RWPE2 (cell line): ENCODE data around the gene HSPA12A.

ENCODE experiments used
- ATAC-seq: fragments of 200-7000 bp; cut with Tn5 transposase; 3 replicates; pipeline ENCODE4 v1.9.1; 2021; ENCODE audit warnings: low read depth
- DNase-seq: peaks from one replicate; pipeline ENCODE4 v3.0.0-alpha.2; 2020; ENCODE audit warnings: low spot score
- H3K27ac ChIP-seq: fragments of 450-650 bp; 2 replicates; pipeline ENCODE4 v1.5.1; 2017; ENCODE audit warnings: mild to moderate bottlenecking; ENCODE audit not compliant: poor library complexity, severe bottlenecking
- H3K27me3 ChIP-seq: fragments of 250-450 bp; sonication (Bioruptor Pico); 2 replicates; pipeline ENCODE4 v1.5.1; 2021; ENCODE audit warnings: mild to moderate bottlenecking, moderate library complexity; ENCODE audit not compliant: insufficient read depth, poor library complexity, severe bottlenecking
- H3K36me3 ChIP-seq: fragments of 250-450 bp; sonication (Bioruptor Pico); 2 replicates; pipeline ENCODE4 v1.5.1; 2020; ENCODE audit warnings: low read depth, mild to moderate bottlenecking, moderate library complexity
- H3K4me1 ChIP-seq: fragments of 250-450 bp; sonication (Bioruptor Pico); 2 replicates; pipeline ENCODE4 v1.5.1; 2021; ENCODE audit warnings: mild to moderate bottlenecking, moderate library complexity; ENCODE audit not compliant: insufficient read depth, poor library complexity, severe bottlenecking
- H3K4me3 ChIP-seq: fragments of 250-450 bp; sonication (Bioruptor Pico); 2 replicates; pipeline ENCODE4 v1.5.1; 2021; ENCODE audit warnings: mild to moderate bottlenecking, moderate library complexity; ENCODE audit not compliant: severe bottlenecking
- H3K9me3 ChIP-seq: fragments of 250-450 bp; sonication (Bioruptor Pico); 2 replicates; pipeline ENCODE4 v1.5.1; 2021; ENCODE audit warnings: mild to moderate bottlenecking, moderate library complexity; ENCODE audit not compliant: severe bottlenecking
- CTCF ChIP-seq: fragments of 450-650 bp; IDR thresholded peaks from one replicate; pipeline ENCODE4 v1.5.1; 2017; ENCODE audit warnings: mild to moderate bottlenecking, moderate library complexity; ENCODE audit not compliant: poor library complexity, severe bottlenecking

The HSPA12A gene

DNA sequence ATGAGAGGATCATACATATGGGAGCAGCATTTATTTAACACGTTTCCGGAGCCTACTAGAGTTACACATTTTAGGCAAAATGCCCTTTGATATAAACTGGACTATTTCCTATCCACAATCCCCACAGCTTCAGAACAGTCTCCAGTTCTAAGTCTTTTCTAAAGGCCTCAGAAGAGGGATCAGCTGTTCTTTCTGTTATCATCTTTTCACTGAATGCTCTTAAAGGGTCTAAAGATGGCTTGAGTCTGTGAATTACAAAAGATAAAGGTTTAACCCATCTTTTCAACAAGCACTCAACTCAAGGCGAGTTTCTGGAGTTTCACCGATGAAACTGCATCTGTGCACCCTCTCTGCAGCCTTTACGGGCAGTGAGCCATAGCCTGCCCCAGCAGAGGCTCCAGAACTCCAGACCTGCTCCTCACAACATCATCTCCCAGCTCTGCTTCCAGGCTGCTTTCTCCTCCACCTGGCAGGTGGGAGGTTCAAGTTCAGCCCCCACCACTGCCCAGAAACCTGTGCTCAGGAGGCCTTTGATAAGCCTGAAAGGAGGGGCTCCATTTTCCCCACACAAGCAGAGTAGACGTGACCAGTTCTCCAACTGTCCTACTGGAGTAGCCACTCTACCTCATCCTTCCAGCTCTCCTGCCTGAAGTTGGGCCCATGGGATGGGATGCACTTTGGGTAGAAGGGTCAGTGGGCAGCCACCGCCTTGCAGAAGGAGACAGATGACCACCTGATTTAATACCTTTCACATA, 53.4 kb downstream of the HSPA12A start:
- H3K4me3 ChIP-seq = no peak overlapping the region

GRCh38 chr10:116688241-116688711, 54.1 kb downstream of the HSPA12A start:
- no peak overlapping the region for H3K4me3 ChIP-seq
- TF ChIP-seq CTCF = no peak
- no peak overlapping the region for H3K27ac ChIP-seq
- H3K4me1 ChIP-seq = no peaks in the 10 kb centered on the region
- no peaks in the 10 kb centered on the region for H3K27me3 ChIP-seq
- H3K36me3 ChIP-seq = no peaks in the 10 kb centered on the region
- H3K9me3 ChIP-seq = no peaks in the 10 kb centered on the region
- no peak for DNase-seq
- 0 out of 3 replicates have a peak, but pooled peaks have one; percentile 33 for ATAC-seq

More for the DNA sequence above, 53.4 kb downstream of the HSPA12A start:
- Histone ChIP-seq H3K36me3 (no peaks in the 10 kb centered on the region), H3K27ac (no peak overlapping the region), H3K9me3 (no peaks in the 10 kb centered on the region), H3K27me3 (no peaks in the 10 kb centered on the region), H3K4me1 (no peaks in the 10 kb centered on the region)
- DNase-seq = no peak
- TF ChIP-seq CTCF = no peak
- no peak for ATAC-seq

- no peak for TF ChIP-seq CTCF
- no peak overlapping the region for H3K27ac ChIP-seq
- H3K4me1 ChIP-seq = no peaks in the 10 kb centered on the region
- no peaks in the 10 kb centered on the region for H3K27me3 ChIP-seq
- no peaks in the 10 kb centered on the region for H3K9me3 ChIP-seq
- H3K36me3 ChIP-seq = no peaks in the 10 kb centered on the region
- ATAC-seq (no peak), DNase-seq (no peak)
- H3K4me3 ChIP-seq = no peak overlapping the region
These were observed 54.7 kb downstream of the HSPA12A start for GRCh38 chr10:116687633-116688032.

DNA sequence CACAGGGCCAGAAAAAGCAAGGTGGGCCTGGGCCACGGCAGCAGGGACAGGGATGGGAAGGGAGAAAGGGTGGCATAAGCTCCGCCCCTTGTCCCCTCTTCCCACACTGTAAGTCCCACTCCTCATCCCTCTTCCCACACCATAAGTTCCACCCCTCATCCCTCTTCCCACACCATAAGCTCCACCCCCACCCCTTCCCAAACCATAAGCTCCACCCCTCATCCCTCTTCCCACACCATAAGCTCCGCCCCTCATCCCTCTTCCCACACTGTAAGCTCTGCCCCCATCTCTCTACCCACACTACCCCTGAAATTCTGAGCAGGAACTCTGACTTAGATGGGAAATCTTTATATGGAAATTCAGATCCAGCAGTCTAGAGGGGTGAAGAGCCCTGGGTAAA, 55.7 kb downstream of the HSPA12A start:
- Histone ChIP-seq H3K36me3 (no peaks in the 10 kb centered on the region), H3K27me3 (no peaks in the 10 kb centered on the region), H3K4me3 (no peak overlapping the region), H3K9me3 (no peaks in the 10 kb centered on the region), H3K4me1 (peaks cover 3% of the 10 kb centered on the region), H3K27ac (no peak overlapping the region)
- no peak for ATAC-seq
- no peak for TF ChIP-seq CTCF
- DNase-seq = no peak

DNA sequence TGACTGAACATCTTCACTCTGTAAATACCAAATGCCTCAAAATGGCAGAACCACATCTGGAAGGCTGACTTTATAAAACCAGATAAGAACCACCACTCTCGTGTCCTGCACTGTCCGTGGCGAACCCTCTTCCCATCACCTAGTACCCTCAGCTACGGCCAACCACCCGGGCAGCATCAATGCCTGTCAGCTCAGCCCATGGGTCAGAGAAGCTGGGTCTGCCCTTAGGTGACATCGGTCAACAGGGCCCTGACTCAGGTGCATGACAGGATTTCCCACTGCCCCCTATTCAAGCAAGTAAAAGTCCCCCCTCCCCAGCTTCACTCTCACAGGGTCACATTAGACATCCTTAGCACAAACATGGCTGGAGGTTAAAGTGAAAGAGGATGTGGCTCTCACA, 56.6 kb downstream of the HSPA12A start:
- Histone ChIP-seq H3K36me3 (no peaks in the 10 kb centered on the region), H3K4me1 (peaks cover 3% of the 10 kb centered on the region), H3K9me3 (no peaks in the 10 kb centered on the region), H3K27ac (no peak overlapping the region), H3K27me3 (no peaks in the 10 kb centered on the region), H3K4me3 (no peak overlapping the region)
- DNase-seq = no peak
- no peak for ATAC-seq
- TF ChIP-seq CTCF = no peak
